NCI-H2196 treated with DMSO at 0.1 percent for 48 hours (cell line): ENCODE data around the gene NDUFB11.

Experiments used
- DNase-seq: peaks from one replicate; lab custom pipeline; 2025; ENCODE audit not compliant: unreplicated experiment; lab: John Stamatoyannopoulos, UW

NDUFB11 gene

GRCh38 chrX:47174846-47175587 is 30.5 kb upstream of the NDUFB11 start:
- DNase-seq = no peak

GRCh38 chrX:47174376-47174775 is 29.9 kb upstream of the NDUFB11 start:
- no peak for DNase-seq

GRCh38 chrX:47172971-47173792 is 28.7 kb upstream of the NDUFB11 start:
- no peak for DNase-seq

- DNase-seq = no peak
Observed at GRCh38 chrX:47172549-47172948, 28.0 kb upstream of the NDUFB11 start.

- DNase-seq = no peak
Observed at GRCh38 chrX:47171996-47172395, 27.5 kb upstream of the NDUFB11 start.

- no peak for DNase-seq
Observed at GRCh38 chrX:47170861-47171692, 26.6 kb upstream of the NDUFB11 start.

GRCh38 chrX:47169726-47170515 is 25.4 kb upstream of the NDUFB11 start:
- no peak for DNase-seq

GRCh38 chrX:47169273-47169672 is 24.8 kb upstream of the NDUFB11 start:
- no peak for DNase-seq

- no peak for DNase-seq
Observed at GRCh38 chrX:47168495-47169073, 24.1 kb upstream of the NDUFB11 start.

- DNase-seq = no peak
Observed at GRCh38 chrX:47166126-47166525, 21.6 kb upstream of the NDUFB11 start.

GRCh38 chrX:47164420-47164819 is 19.9 kb upstream of the NDUFB11 start:
- DNase-seq = no peak

GRCh38 chrX:47162927-47163583 is 18.6 kb upstream of the NDUFB11 start:
- no peak for DNase-seq

GRCh38 chrX:47160781-47161180 is 16.3 kb upstream of the NDUFB11 start:
- DNase-seq = no peak

- no peak for DNase-seq
Observed at GRCh38 chrX:47158781-47159180, 14.3 kb upstream of the NDUFB11 start.

- DNase-seq = no peak
Observed at GRCh38 chrX:47158131-47158530, 13.6 kb upstream of the NDUFB11 start.

- DNase-seq = no peak
Observed at GRCh38 chrX:47156611-47157520, 12.4 kb upstream of the NDUFB11 start.

- DNase-seq = no peak
Observed at GRCh38 chrX:47151435-47151834, 6.9 kb upstream of the NDUFB11 start.

GRCh38 chrX:47148946-47149345 is 4.4 kb upstream of the NDUFB11 start:
- no peak for DNase-seq
